NCI-H1436 (cell line): Measurements from ENCODE around the gene GAK.

Source experiments
- DNase-seq: peaks from one replicate; lab custom pipeline; 2025; lab: John Stamatoyannopoulos, UW

GAK gene

DNA sequence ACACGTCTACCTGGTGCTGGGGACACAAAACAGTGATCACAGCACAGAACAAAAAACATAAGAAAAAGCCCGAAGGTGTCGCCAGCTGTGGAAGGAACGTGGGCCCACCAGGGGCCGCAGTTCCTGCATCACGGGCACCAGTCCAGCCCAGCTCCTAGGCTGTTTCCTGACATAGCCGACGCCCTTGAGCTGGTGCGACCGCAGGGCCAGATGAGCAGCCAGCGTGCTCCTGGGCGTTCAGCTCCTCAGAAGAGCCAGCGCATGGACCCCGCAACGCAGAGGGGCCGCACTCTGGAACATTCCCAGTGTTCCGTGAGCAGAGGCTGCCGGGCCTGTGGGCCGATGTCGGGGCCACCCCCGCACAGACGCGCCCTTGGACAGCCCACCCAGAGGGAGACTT, 44.1 kb downstream of the GAK start:
- DNase-seq: no peak

- no peak for DNase-seq
Observed at GRCh38 chr4:887034-887763, 44.9 kb downstream of the GAK start.

- DNase-seq: no peak
Observed at GRCh38 chr4:886244-886643, 45.9 kb downstream of the GAK start.

DNA sequence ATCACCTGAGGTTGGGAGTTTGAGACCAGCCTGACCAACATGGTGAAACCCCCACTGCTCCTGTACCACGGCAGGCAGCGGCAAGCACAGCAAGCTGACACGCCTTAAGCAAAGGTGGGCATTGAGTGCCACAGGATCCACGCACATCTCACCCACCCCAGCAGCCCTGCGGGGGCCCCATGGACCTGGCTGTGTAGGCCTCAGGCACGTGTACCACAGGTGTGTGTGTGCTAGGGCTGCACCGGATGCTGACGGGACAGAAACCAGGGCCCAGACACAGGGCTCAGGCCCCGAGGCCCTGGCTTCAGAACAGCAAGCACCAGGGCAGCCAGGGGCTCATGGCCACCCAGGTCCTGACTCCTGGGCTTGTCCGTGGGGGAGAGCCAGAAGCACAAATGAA, 46.8 kb downstream of the GAK start:
- no peak for DNase-seq

GRCh38 chr4:884896-885295, 47.2 kb downstream of the GAK start:
- DNase-seq: no peak

DNA sequence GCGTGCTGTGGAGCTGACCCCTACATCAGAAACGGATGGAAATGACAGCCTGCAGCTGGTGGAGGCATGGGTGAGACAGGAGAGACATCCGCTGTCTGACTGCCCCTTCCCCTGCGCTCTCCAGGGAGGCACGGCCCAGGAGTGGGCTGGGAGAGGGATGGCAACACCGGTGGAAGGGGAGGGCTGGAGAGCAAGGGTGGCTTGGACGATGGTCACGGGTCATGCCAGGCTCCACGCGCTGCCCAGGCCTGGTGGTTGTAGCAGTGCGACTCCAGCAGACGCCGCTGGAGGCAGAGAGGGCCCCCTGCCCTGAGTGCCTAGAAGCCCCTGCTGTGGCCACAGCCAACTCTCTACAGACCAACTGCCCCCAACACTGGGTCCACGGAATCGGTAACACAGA, 47.9 kb downstream of the GAK start:
- DNase-seq: no peak

GRCh38 chr4:883377-884095, 48.6 kb downstream of the GAK start:
- no peak for DNase-seq

DNA sequence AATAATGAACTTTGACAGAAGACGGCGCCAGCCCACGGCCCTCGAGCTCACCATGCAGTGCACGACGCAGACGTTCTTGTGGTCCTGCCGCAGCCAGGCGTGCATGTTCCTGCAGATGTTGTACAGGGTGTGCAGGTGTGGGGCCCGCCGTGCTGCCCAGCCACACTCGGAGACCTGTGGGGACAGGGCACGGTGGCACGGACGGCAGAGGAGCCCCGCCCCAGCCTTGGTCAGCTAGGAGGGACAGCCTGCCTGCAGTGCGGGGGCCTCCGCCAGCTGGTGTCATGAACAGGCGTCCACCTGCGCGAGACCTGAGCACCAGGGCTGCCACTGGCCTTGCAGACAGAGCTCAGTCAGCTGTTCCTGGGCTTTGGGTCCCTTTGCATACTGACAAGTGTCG, 49.5 kb downstream of the GAK start:
- DNase-seq: no peak

- DNase-seq: no peak
Observed at GRCh38 chr4:881709-882108, 50.4 kb downstream of the GAK start.

- DNase-seq: no peak
Observed at GRCh38 chr4:880684-881405, 51.3 kb downstream of the GAK start.

DNA sequence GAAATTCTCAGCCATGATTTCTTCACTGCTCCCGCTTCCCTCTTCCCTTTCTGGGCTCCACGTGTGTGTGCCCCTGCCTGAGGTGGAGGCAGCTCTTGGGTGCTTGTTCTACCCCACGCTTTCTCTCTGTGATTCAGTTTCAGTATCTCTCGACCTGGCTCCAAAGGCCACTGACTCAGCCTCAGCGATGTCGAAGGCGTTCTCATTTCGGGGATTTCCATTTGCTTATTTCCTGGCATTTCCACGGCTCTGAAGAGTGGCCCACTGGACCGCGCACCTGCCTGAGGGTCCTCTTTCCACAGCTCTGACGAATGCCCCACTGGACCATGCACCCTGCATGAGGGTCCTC, 52.4 kb downstream of the GAK start:
- DNase-seq: no peak

- no peak for DNase-seq
Observed at GRCh38 chr4:878796-879728, 53.1 kb downstream of the GAK start.

DNA sequence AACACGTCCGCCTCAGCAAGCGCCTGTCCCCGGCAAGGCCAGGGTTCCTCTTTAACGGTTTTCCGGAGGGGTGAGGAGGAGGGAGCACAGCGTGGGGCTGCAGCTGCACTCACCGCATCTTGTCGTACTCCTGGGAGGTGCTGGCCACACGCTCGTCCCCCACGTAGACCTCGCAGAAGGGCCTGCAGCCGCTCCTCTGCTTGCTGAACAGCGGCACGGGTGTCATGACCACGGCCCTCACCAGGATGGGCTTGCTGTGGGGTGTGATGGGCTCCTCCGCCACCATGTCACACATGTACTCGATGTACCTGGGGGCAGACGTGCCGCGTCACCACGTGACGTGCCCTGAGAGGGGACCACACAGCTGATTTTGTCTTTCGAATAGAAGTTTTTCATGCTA, 54.6 kb downstream of the GAK start:
- DNase-seq: no peak

DNA sequence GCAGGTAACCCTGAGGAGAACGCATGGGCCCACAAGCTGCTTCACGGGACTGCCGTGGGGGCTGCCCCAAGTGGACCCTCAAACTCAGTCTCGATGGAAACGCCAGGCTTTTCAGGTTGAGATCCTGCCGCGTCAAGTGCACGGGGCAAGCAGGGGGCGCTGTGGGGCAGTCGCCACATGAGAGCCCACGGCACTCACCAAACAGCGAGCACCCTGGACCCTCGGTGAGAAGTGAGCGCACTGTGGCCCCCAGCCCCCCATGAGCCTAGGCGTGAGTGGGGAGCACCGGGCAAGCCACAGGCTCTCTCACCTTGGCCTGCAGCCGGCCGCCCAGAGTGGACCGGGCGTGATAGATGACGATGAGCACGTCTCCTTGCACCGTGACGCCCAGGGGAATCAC, 55.3 kb downstream of the GAK start:
- DNase-seq: no peak

DNA sequence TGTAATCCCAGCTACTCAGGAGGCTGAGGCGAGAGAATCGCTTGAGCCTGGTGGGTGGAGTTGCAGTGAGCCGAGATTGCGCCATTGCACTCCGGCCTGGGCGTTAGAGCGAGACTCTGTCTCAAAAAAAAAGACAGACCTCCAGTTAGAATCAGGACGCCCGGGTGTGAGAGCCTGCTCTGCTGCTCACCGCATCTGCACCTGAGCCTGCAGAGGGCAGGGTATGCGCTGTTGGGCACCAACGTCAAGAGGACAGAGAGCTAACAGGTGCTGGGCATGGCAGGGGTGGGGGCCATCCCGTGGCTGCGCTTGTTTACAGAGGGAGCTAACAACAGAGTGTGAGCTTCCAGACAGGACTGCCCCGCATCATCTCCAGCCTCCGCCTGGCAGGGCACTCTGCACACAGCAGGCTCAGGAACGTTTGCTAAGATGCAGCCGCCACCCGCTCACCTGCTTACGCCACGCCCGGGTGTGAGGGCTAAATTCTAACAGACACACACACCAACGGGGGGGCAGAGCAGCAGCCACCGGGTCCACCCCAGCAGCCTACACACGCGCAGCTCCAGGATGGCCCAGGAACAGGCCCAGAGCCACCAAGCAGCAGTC, 56.2 kb downstream of the GAK start:
- no peak for DNase-seq

GRCh38 chr4:874971-875817, 56.9 kb downstream of the GAK start:
- no peak for DNase-seq

- DNase-seq: no peak
Observed at GRCh38 chr4:874056-874455, 58.1 kb downstream of the GAK start.

DNA sequence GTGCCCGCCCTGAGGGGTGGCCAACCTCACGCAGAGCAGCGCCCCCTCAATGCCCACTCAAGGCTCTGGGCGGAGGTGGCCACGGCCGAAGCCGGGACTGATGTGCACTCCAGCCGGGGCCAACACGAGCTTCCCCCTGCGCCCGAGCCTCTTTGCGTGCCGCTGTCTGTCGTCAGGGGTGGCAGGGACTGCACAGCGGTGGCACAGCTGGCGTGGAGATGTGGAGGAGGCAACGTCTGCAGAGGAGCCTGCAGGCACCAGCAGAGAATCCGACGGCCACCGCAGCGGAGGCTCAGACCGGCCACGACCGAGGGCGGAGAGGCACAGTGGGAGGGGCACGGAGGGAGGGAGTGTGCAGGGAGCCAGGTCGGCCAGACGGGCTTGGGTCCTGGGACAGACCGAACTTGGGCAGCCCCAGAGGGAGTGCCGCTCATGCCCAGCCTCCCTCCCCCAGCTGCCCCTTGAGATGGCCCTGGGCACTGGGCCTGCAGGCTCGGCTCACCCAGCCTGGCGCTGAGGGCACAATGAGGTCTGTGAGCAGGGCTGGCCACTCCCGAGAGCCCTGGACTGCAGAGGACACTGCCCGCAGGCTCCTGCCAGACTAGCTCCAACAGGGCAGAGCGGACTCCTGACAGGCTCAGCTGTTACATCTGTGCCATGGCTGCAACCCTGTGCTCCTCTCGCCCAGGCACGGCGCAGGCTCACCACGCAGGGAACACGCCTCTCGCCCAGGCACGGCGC, 59.7 kb downstream of the GAK start:
- DNase-seq: no peak

DNA sequence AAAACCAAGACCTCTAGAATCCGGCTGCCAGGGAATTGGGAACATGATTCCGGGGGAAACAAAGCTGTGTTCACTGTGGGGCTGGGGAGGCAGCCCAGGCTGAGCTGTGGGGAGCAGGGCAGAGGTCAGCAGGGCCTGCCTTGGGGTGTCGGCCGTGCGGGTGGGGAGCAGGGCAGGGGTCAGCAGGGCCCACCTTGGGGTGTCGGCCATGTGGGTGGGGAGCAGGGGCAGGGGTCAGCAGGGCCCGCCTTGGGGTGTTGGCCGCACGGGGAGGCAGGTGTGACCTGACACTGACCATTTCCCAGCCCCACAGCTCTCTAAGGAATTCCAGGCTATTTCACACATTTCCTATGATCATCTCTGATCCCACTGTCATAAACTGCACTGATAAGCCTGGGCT, 60.6 kb downstream of the GAK start:
- no peak for DNase-seq

DNA sequence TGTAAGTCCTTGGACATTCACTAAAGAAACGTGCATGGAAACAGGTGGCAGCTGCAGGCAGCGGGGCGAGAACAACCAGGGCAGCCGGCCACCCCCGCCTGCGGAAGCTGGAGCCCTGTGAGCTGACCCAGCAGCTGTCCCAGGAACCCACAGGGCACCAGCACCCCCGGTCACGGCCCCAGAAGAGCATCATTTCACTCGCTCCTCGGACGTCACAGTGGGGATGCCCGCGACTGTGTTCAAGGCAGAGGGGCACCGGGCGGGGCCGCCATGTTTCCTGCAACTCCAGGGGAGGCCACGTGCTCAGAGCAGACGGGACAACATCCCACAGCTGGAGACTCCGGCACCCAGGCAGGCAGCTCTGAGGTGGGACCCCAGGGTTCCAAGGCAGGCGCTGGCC, 61.2 kb downstream of the GAK start:
- DNase-seq: no peak
